OCI-LY3 (cell line): Measurements from ENCODE around the gene FAT1.

Experiments used
- CTCF ChIP-seq: fragments of 200-600, 300-600 bp; sonication (generic); IDR thresholded peaks from 2 replicates; pipeline ENCODE4 v1.5.1; 2014; ENCODE audit warnings: antibody characterized with exemption, low read length, low read depth
- EZH2phosphoT487 ChIP-seq: fragments of 200-600 bp; shearing (Covaris generic); IDR thresholded peaks from 2 replicates; pipeline ENCODE4 v1.6.1; 2018; ENCODE audit warnings: antibody characterized with exemption, mixed run types, low read depth

DNA sequence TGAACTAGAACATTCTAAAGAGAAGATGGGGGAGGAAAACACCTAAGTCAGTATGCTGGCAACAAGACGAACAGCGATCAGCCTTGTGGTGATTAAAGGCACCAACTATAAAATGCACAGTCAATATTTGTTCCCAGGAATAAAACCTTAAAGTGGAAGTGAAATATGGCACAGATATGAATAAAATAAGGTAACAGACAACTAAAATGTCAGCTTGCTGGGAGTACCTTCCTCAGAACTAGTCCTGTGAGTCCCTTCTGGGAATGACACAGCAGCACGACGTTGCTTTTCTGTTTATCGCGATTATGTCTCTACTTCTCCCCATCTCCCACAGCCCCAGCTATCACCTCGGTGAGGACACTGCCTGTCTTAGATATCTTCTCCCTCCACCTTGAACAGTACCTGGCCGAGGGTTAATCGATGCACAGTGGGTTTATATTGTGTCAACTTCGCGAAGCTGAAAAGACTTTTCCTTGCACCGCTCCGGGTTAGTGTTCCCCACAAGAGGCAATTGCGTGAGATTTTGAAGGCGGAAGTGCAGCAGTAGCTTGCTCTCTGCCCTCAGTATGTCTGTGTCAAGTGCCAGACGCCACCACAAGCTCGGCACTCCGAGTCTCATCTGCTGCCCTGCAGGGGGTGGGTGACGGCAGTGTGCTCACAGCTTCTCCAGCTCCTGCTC, 185.7 kb downstream of the FAT1 start:
- TF ChIP-seq CTCF = no peak
- TF ChIP-seq EZH2phosphoT487 = no peak
